Natural killer cell (primary cell): ENCODE data around the gene PAK6. TPM values are rescaled to one million over a fixed set of nuclear protein-coding genes. Genes with fewer than 3 reads are reported as not detected.

Source experiments
- ATAC-seq, 3 donors: fragments of 150-1000 bp in 2 of 3; fragments of 200-7000 bp in 1 of 3; cut with Tn5 transposase; 1 replicate in 1 of 3; 2 replicates in 2 of 3; pipeline ENCODE4 v1.10.0; 2021; ENCODE audit warnings: mild to moderate bottlenecking in 2 of 3, moderate library complexity in 2 of 3
- DNase-seq, 2 donors: peaks; one replicate each; pipeline versions ENCODE4 v3.0.0 to v3.0.0-alpha.2; 2013 to 2021; ENCODE audit warnings: mixed read lengths in 1 of 2
- H3K27ac ChIP-seq: one replicate; pipeline ENCODE4 v1.5.1; 2013; ENCODE audit warnings: mild to moderate bottlenecking, low read length
- H3K27me3 ChIP-seq: one replicate; pipeline ENCODE4 v1.6.1; 2013; ENCODE audit warnings: low read length; ENCODE audit not compliant: control insufficient read depth, insufficient read depth
- H3K36me3 ChIP-seq: one replicate; pipeline ENCODE4 v1.6.1; 2013; ENCODE audit warnings: low read length; ENCODE audit not compliant: control insufficient read depth, insufficient read depth
- H3K4me1 ChIP-seq: one replicate; pipeline ENCODE4 v1.6.1; 2013; ENCODE audit warnings: low read length; ENCODE audit not compliant: control insufficient read depth, insufficient read depth
- H3K4me3 ChIP-seq: one replicate; pipeline ENCODE4 v1.5.1; 2013; ENCODE audit warnings: low read length
- H3K9me3 ChIP-seq: one replicate; pipeline ENCODE4 v1.6.1; 2013; ENCODE audit warnings: low read length; ENCODE audit not compliant: control insufficient read depth, insufficient read depth
- H3K27ac Mint-ChIP-seq, 2 donors: one replicate each; pipeline ENCODE4 v1.8.0; 2022; ENCODE audit warnings: mild to moderate bottlenecking in 2 of 2, mixed read lengths in 2 of 2, moderate library complexity in 1 of 2
- H3K27me3 Mint-ChIP-seq, 2 donors: one replicate each; pipeline ENCODE4 v1.8.0; 2022; ENCODE audit warnings: low read depth in 2 of 2, mixed read lengths in 2 of 2
- H3K36me3 Mint-ChIP-seq: one replicate; pipeline ENCODE4 v1.8.0; 2022; ENCODE audit warnings: mixed read lengths
- H3K4me1 Mint-ChIP-seq, 2 donors: one replicate each; pipeline ENCODE4 v1.8.0; 2022; ENCODE audit warnings: mixed read lengths in 2 of 2
- H3K4me3 Mint-ChIP-seq: one replicate; pipeline ENCODE4 v1.8.0; 2022; ENCODE audit warnings: mild to moderate bottlenecking, moderate library complexity, mixed read lengths
- H3K9me3 Mint-ChIP-seq, 2 donors: one replicate each; pipeline ENCODE4 v1.8.0; 2022; ENCODE audit warnings: mixed read lengths in 2 of 2
- CTCF ChIP-seq: fragments of 200-600 bp; IDR thresholded peaks from one replicate; pipeline ENCODE4 v1.8.0; 2022; ENCODE audit warnings: antibody characterized with exemption
- WGBS: methylation state at CpG from one replicate; pipeline ENCODE4 v1.1.7; 2013; ENCODE audit warnings: missing lambda C conversion rate; ENCODE audit not compliant: insufficient coverage; 5-methylcytosine and 5-hydroxymethylcytosine counted together
- intact Hi-C: fragments of 100-400 bp; cut with micrococcal nuclease; formaldehyde crosslinking; loops from one replicate; pipeline ENCODE4 v1.14.2; 2022
- total RNA-seq, 4 donors: library from RNA; stranded (reverse); fragments of 120-200 nt in 1 of 4; gene quantifications; one replicate each; pipeline versions ENCODE4 v1.2.3 to v1.2.4, GENCODE V29; 2013 to 2022

PAK6 gene
- total RNA-seq, 3 donors from 2014 or later (not counting 1 experiment from before 2014, with no cell fraction given), result 7.6 to 10.9 (median 7.9) TPM

- 92% methylated on average over 10 of the region's 10 CpGs for WGBS
- ATAC-seq, result no peak
- no peaks in the 10 kb centered on the region for H3K27me3 Mint-ChIP-seq
Observed at GRCh38 chr15:40265355-40265754, 26.5 kb downstream of the PAK6 start.

GRCh38 chr15:40265875-40266274 lies 27.0 kb downstream of the PAK6 start:
- Mint-ChIP-seq H3K4me1 (no peaks in the 10 kb centered on the region), H3K27me3 (no peaks in the 10 kb centered on the region), H3K36me3 (no peaks in the 10 kb centered on the region), H3K4me3 (no peak overlapping the region), H3K27ac (no peak overlapping the region), H3K9me3 (no peaks in the 10 kb centered on the region)
- H3K9me3 ChIP-seq, result no peaks in the 10 kb centered on the region
- ATAC-seq, result no peak
- 92% methylated on average over 20 of the region's 20 CpGs for WGBS
- no peak for DNase-seq
- H3K4me3 ChIP-seq, result no peak overlapping the region
- no peak overlapping the region for H3K27ac ChIP-seq
- H3K27me3 ChIP-seq, result no peaks in the 10 kb centered on the region
- intact Hi-C loops, result no loop called here
- no peaks in the 10 kb centered on the region for H3K36me3 ChIP-seq
- TF ChIP-seq CTCF, result no peak
- no peaks in the 10 kb centered on the region for H3K4me1 ChIP-seq

More at GRCh38 chr15:40265355-40265754, 26.5 kb downstream of the PAK6 start:
- no peaks in the 10 kb centered on the region for H3K27me3 ChIP-seq
- H3K27ac Mint-ChIP-seq, result no peak overlapping the region
- no peak for TF ChIP-seq CTCF
- no peaks in the 10 kb centered on the region for H3K36me3 ChIP-seq
- H3K27ac ChIP-seq, result no peak overlapping the region
- H3K4me1 Mint-ChIP-seq, result no peaks in the 10 kb centered on the region
- no peak overlapping the region for H3K4me3 ChIP-seq
- H3K36me3 Mint-ChIP-seq, result no peaks in the 10 kb centered on the region
- intact Hi-C loops, result no loop called here
- no peak for DNase-seq
- no peaks in the 10 kb centered on the region for H3K9me3 Mint-ChIP-seq
- H3K4me3 Mint-ChIP-seq, result no peak overlapping the region
- H3K4me1 ChIP-seq, result no peaks in the 10 kb centered on the region
- no peaks in the 10 kb centered on the region for H3K9me3 ChIP-seq

GRCh38 chr15:40266828-40267304 lies 28.0 kb downstream of the PAK6 start:
- no peak overlapping the region for H3K4me3 ChIP-seq
- DNase-seq (no peak), ATAC-seq (no peak)
- TF ChIP-seq CTCF, result no peak
- H3K9me3 Mint-ChIP-seq, result no peaks in the 10 kb centered on the region
- no peaks in the 10 kb centered on the region for H3K4me1 ChIP-seq
- H3K27me3 ChIP-seq, result no peaks in the 10 kb centered on the region
- H3K4me1 Mint-ChIP-seq, result no peaks in the 10 kb centered on the region
- H3K4me3 Mint-ChIP-seq, result no peak overlapping the region
- WGBS, result 79% methylated on average over 7 of the region's 7 CpGs
- no peaks in the 10 kb centered on the region for H3K9me3 ChIP-seq
- no peak overlapping the region for H3K27ac Mint-ChIP-seq
- intact Hi-C loops, result no loop called here
- no peaks in the 10 kb centered on the region for H3K36me3 Mint-ChIP-seq
- H3K27me3 Mint-ChIP-seq, result no peaks in the 10 kb centered on the region
- no peaks in the 10 kb centered on the region for H3K36me3 ChIP-seq
- no peak overlapping the region for H3K27ac ChIP-seq

GRCh38 chr15:40267670-40268069 lies 28.8 kb downstream of the PAK6 start:
- Histone ChIP-seq H3K4me1 (no peaks in the 10 kb centered on the region), H3K9me3 (no peaks in the 10 kb centered on the region), H3K36me3 (no peaks in the 10 kb centered on the region), H3K27me3 (no peaks in the 10 kb centered on the region), H3K4me3 (no peak overlapping the region), H3K27ac (no peak overlapping the region)
- no peak for ATAC-seq
- WGBS, result 81% methylated on average over 4 of the region's 4 CpGs
- no peaks in the 10 kb centered on the region for H3K36me3 Mint-ChIP-seq
- H3K27me3 Mint-ChIP-seq, result no peaks in the 10 kb centered on the region
- TF ChIP-seq CTCF, result no peak
- H3K27ac Mint-ChIP-seq, result no peak overlapping the region
- no peak for DNase-seq
- no peaks in the 10 kb centered on the region for H3K4me1 Mint-ChIP-seq
- no peak overlapping the region for H3K4me3 Mint-ChIP-seq
- intact Hi-C loops, result no loop called here
- H3K9me3 Mint-ChIP-seq, result no peaks in the 10 kb centered on the region
